Measurements from ENCODE around the gene RBM12.

Gene RBM12

DNA sequence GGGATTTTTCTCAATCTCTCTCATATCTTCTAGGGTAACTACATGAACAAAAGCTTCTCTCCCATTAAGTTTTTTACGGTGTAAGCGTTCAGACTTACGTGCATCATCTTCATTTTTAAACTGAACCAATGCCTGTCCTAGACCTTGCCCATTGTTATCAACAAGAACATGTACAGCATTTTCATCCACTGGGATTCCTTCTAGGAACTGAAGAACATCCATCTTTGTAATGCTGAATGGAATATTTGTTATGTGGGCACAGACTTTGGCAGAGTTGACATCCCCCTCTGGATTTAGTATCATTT, 11.3 kb downstream of the RBM12 start:
- DNase-seq: no peak

DNA sequence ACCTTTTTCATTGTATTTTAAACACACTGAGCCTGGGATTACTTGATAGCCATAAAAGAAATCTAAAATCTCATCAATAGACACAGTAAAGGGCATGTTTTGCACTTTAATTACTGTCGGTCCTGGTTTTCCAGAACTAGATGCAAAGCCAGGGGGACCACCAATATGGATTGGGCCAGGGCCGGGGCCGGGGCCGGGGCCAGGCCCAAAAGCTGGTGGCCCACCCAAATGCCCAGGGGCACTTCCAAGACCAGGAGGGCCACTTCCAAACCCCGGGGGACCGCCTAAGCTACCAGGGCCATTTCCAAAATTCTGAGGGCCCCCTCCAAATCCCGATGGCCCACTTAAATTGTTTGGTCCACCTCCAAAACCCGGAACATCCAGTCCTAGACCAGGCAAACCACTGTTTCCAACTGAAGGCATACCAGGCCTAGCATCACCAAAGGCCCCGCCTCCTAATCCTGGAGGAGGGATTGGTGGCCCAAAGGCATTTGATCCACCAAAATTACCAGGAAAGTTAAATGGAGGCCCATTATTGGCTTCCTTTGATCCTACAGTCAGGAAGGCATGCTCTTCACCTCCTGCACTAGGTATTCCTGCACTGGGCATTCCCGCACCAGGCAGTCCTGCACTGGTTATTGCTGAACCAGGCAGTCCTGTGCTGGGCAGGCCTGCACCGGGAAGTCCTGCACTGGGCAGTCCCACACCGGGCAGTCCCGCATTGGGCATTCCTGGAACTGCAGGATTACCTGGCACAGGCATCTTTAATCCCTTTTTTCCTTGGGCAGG, 11.9 kb downstream of the RBM12 start:
- no peak for DNase-seq

DNA sequence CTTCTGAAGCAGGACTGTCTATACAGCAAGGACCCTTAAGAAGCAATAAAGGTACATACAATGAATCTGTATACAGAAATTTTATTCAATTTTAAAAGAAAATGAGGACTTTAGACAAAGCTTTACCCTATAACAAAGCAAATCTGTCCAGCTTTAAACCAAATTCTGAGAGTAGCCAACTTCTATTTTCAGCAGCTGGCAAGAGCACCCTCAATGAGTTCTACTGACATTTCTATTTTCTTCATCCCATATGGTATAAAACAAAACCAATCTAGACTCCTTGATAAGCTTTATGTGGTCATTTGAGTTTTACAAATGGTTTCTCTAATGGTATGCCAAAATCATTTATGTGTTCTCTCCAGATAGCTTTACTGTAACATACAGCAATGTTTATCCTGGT, 12.7 kb downstream of the RBM12 start:
- no peak for DNase-seq

DNA sequence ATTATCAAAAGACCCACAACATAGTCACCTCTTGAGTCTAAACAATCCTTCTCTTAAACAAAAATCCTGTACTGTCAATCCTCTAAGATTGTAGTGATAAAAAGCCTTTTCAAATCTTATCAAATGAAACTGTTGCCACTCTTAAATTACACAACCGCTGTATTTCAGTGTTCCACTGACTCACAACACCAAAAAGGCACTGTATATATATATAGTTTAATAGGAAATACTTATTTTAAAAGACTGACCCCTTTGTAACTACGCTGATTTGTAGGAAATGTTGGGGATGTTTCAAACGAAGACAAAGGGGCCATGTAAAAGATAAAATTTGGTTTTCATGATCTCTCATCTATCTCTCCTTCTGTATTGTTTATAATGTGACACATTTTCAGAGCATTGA, 14.1 kb downstream of the RBM12 start:
- DNase-seq: no peak

DNA sequence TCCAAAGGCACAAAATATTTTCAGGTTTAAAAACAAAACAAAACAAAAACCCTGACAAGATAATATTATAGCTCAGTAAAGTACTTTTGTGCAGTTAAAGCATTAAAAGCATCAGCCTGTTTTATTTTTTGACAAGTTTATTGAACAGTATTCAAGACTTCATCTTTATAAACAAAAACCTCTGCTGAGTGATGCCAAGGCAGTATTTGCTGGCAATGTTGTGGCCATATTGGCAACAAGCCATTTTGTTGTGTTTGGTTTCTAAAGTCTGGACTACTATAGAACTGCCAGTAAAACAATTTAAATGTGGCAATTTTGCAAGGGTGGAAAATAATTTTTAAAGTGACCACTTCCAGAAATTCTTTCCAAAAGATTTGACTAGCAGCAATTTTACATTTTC, 15.9 kb downstream of the RBM12 start:
- no peak for DNase-seq

DNA sequence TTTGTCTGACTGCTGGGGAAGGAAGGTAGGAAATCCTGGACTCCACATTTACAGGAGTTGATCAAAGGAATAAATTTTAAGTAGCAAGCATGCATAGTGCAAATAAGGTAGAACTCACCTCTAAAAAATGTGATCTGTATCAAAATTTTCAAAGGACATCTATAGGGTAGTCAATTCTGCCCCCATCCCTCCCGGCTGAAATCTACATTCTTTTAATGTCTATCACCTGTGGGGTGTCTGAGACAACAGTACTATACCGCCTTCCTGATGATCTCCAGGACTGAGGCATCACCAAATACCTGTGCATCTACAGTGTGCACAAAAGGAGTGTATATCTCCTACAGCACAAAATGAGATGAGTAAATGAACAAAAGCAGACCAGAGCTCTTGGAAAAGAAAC, 19.9 kb downstream of the RBM12 start:
- no peak for DNase-seq

DNA sequence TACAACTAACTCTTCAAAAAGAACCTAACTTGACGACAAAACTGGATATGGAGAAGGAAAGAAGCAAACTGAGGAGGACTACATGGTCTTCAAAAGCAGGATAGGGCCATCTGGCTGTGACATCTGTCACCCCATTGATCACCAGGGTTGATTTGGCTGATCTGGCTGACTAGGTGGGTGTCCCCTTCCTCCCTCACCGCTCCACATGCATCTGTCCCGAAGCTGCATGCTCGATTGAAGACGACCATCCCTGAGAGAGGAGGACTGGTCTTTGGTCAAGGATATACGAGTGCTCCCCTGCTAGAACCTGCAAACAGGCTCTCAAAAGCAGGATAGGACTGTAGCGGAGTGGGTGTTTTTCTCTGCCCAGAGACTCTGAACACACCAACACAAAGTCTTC, 21.7 kb downstream of the RBM12 start:
- no peak for DNase-seq

DNA sequence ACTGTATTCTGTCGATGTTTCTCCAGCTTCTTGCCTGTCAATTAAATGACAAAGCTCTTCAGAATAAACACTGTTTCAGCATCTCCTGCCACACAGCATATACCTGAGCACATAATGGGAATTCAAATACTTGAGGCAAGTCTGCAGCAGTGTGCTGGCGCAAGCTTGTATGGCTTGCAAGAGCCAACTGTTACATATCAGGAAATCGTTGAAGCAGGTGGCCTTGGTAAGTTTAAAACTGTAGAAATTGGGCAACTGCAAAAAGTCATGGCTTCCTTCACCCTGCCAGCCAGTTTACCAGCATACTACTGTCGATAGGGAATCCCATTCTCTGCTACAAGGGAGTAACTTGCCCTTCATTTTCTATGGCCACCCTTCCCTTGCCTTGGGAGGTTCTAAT, 23.0 kb downstream of the RBM12 start:
- no peak for DNase-seq

DNA sequence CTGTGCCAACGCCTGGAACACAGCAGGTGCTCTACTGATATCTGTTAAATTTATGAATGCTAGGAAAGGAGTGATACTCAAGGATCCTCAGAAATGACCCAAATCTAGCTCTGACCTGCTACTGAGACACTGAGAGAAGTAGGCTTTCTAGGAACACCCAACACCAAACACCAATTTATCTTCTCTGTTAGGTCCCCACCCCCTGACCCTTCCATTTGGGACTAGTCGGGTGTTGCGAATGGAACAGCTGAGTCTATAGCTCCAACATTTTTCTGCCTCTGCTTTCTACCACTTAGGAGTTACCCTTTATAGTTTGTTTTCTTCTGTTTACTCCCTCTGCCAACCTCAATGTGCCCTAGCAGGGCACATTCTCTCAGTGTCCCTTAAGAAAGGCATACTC, 24.0 kb downstream of the RBM12 start:
- no peak for DNase-seq

DNA sequence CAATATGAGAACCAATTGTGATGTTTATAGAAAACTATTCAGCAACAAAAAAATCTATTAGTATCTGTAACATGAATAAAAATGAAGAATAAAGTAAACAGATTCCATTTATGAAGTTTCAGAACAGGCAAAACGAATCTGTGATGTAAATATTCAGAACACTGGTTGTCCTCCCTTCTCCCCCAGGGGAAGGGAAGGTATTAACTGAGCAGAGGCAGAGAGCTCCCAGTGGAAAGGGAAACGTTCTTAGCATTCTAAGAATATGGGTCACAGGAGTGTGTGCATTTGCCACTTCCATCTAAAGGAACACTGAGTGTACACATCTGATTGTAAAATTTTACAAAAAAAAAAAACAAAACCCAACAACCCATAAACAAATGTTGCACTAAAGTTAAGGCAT, 25.9 kb downstream of the RBM12 start:
- DNase-seq: no peak

DNA sequence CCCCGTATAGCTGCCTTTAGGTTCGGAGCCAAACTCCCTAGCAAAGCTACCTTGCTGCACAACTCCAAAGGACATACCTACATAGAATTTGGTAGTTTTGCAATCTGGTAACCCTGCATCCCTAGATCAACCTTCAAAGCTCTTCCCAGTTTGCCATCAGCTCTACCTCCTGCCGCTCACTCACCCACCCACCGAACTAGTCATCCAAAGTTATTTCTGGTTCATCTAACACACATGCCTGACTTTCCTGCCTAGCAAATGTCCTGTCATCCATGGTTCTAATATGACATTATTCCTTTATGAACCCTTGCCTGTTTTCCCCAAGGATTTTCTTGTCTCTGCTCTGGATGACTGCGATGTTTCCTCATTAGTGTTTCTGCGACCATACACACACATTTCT, 27.4 kb downstream of the RBM12 start:
- DNase-seq: no peak

DNA sequence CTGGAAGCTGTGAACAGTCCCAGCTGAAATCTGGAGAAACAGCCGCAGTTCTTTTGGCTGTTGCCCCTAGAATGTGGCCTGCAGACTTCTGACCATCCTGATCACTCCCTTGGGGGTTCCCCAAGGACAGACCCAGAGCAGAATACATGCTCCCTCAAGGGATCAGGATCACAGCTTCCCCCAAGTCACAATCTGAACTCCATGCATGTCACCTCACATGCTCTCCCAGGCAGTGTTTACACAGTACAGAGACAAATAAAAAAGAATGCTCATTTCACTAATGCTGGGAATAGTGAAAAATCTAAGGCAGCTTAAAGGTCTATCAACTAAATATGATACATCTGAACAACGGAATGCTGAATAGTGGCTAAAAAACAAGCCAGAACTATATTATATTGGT, 28.6 kb downstream of the RBM12 start:
- DNase-seq: no peak

DNA sequence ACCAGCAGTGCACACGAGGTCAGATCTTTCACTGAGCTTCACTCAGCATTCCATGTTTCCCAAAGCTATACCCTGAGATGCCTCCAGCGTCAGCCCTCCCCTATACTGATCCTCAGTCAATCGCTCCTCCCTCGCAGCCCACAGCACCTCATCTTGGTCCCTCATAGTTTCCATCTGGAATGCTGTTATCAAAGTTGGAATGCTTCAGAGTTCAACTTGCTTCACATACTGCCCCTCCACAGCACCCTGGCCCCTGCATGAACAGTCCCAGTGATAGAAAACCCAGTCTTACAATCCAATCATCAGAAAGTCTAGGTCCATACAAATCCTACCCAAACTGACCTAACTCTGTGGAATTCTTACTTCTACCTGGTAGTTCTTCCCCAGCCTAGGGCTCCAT, 29.0 kb downstream of the RBM12 start:
- no peak for DNase-seq

DNA sequence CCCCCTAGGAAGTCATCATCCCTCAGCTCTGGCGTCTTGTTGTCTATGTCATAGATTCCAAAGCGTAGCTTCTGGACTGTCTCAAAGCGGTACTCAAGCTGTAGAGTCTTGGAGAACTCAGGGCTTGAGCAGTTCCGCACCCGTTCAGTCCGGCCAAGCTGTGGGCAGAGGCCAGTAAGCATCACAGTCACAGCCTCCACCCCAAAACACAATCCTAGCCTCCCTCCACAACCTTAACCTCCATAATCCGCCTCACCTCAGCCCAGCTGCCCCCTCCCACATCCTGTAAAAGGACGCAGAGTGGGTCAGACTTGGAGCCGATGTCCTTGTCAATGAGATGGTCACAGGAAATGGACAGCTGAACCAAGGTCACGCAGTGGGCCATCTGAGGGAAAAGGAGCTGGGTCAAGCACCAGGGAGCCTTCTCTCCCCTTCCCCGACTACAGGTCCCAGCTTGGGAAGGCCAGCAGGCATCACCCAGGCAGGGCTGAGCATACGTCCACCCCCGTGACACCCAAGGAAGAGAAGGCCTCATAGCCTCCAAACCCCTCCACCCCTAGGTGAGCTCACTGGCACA, 32.1 kb downstream of the RBM12 start:
- no peak for DNase-seq

DNA sequence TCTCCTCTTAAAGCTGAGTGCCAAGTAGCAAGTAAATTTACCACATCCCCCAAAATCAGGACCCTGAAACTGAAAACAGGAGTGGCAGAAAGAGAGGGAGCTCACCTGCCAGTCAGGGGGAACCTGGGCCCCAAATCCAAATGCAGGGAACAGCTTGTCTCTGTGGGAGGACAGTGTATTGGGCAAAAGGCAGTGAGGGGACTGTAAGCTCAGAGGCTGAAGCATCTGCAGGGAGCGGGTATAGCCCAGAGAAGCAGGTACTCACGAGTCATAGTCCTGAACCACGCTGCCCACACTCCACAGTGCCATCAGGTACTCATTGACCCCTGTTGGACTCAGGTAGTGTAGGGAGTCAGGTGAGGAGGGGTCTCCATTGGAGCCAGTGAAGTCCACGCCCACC, 34.1 kb downstream of the RBM12 start:
- no peak for DNase-seq

DNA sequence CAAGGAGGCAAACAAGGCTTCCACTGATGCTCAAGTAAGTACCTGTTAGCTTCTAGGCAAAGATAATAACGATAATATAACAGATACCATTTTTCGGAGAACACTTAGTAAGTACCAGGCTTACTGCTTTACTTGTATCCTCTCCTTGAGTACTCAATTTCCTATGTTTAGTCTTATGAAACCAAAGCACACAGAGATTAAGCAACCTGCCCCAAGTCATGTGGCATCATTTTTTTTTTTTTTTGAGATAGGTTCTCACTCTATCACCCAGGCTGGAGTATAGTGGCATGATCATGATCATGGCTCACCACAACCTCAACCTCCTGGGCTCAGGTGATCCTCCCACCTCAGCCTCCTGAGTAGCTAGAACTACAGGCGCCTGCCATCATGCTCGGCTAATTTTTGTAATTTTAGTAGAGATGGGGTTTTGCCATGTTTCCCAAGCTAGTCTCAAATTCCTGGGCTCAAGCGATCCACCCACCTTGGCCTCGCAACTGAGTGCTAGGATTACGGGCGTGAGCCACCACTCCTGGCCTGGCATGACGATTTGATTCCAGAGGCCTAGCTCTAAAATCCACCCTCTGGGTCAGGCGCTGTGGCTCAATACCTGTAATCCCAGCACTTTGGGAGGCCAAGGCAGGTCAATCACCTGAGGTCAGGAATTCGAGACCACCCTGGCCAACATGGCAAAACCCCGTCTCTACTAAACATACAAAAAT, 35.1 kb downstream of the RBM12 start:
- DNase-seq: no peak

DNA sequence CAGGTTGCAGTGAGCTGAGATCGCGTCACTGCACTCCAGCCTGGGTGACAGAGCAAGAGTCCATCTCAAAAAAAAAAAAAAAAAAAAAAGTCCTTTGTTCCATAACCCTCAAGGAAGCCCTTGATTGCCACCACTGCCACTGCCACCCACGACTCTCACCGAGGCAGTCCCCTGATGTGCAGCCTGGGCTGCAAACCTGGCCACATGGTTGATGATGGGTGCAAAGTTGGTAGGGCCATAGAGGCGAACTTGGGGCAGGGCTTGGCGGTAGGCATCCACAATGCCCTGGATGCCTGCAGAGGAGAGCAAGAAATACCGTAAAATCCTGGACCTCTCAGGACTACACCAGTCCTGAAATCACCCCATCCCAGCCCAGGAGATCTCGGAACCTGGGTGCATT, 37.6 kb downstream of the RBM12 start:
- no peak for DNase-seq

DNA sequence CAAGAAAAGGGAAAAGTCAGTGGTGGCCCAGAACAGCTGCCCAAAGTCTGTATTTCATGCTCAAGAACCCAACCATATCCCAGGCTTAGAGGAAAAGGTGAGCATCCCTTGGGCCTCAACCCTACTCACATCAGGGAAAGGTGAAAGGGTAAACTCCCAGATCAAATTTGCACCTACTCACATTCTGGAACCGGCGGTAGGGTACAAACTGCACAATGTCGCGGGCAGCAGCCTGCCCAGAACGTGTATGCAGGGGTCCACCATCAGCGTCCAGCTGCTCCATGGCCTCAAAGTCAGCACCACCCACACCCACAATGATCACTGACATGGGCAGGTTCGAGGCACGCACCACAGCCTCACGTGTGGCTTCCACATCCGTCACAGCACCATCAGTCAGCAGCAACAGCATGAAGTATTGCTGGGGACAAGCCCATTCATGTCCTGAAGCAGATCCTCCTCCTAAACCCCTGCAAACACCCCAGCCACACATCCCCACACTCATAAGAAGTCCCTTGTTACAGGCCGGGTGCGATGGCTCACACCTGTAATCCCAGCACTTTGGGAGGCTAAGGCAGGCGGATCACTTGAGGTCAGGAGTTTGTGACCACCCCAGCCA, 38.2 kb downstream of the RBM12 start:
- DNase-seq: no peak

DNA sequence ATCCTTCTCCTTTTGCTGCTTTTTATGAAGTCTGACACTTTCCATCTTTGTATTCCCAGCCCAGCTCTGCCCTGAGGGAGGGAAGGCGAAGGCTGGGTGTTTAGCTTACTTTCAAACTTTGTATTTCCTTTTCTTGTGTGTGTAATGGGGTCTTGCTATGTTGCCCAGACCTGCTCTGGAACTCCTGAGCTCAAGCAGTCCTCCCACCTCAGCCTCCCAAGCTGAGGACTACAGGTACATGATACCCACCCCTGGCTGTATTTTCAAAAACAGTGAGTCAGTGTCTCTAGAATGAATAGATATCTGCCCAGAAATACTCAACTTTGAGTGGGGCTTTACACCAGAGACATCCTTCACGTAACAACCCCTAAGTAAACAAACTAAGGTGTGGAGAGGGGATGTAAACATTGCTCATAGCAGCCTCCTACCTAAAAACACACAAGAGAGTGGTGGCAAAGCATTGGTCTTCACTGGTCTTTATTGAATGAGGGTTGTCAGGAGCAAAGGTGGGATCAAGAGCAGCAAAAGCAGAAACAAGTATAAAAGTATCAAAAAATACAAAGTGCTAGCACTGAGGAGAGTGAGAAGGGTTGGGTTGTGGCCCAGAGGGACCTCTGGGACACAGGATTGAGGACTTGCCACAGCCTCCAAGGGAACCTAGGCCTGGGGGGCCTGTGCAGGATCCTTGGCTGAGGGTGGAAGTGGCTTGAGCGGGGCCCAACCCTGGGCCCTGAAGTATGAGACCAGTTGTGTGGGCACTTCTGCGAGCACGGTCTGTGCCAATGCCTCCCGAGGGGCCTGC, 38.9 kb downstream of the RBM12 start:
- DNase-seq: no peak

DNA sequence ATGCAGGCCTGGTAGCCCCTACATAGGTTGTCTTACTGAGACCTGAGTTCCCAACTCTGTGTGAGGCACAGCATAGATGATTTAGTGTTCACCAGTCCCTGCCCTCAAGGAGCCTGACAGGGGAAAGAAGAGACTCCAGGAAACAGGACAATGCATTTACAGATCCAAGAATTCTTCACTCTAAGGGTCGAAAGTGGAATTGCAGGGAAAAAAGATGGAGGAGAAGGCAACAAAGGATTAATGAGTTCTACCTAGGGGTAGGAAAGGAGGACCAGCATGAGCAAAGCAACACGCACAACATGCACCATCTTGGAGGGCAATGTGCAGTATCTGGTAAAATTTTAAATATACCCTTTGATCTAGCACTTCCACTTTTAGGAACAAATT, 43.1 kb downstream of the RBM12 start:
- DNase-seq: no peak

DNA sequence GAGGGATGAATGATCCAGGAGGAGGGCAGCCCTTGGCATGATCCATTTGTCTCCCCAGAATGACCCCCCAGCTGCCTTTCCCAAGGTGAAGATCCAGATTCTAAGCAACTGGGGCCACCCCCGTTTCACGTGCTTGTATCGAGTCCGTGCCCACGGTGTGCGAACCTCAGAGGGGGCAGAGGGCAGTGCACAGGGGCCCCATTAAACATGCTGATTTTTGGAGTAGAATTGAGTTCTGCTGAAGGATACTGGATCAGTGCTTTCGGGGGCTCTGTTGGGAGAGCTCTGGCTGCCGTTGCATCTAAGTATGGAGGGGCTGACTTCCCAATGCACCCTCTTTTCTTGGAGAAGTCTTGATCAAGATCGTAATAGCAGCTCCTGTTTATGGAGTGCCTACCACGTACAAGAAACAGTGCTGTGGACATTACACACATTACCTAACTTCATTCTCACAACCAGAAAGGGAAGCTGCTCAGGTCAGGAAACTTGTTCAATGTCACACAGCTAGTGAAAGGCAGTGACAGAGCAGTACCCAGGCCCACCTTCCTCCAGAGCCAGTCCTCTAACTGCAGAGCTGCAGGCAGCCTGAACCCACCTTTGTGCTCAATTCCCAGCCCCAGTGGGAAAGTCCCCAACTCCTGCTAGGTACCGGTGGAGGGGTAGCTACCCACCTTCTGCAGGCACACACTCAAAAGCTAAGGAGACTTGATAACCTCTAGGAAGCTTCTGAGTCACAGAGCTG, 43.7 kb downstream of the RBM12 start:
- DNase-seq: no peak

Measured in stimulated activated naive CD4-positive, alpha-beta T cell (primary cell).